Chondrocyte (in vitro differentiated cells): Measurements from ENCODE around the gene DENND4B. TPM values are rescaled to one million over a fixed set of nuclear protein-coding genes. Genes with fewer than 3 reads are reported as not detected.

Experiments used
- DNase-seq: peaks from one replicate; pipeline ENCODE4 v3.0.0; 2021; ENCODE audit warnings: mixed read lengths, low spot score
- H3K27ac Mint-ChIP-seq: one replicate; pipeline ENCODE4 v1.8.0; 2021; ENCODE audit warnings: mild to moderate bottlenecking, moderate library complexity, mixed read lengths; ENCODE audit not compliant: unreplicated experiment
- H3K27me3 Mint-ChIP-seq: 2 replicates; pipeline ENCODE4 v1.8.0; 2021; ENCODE audit warnings: low read depth, mixed read lengths
- H3K36me3 Mint-ChIP-seq: 2 replicates; pipeline ENCODE4 v1.8.0; 2021; ENCODE audit warnings: low read depth, mixed read lengths
- H3K4me1 Mint-ChIP-seq: 2 replicates; pipeline ENCODE4 v1.8.0; 2021; ENCODE audit warnings: low read depth, mild to moderate bottlenecking, mixed read lengths
- H3K4me3 Mint-ChIP-seq: one replicate; pipeline ENCODE4 v1.8.0; 2021; ENCODE audit warnings: mild to moderate bottlenecking, moderate library complexity, mixed read lengths; ENCODE audit not compliant: unreplicated experiment
- H3K9me3 Mint-ChIP-seq: 2 replicates; pipeline ENCODE4 v1.8.0; 2021; ENCODE audit warnings: low read depth, mixed read lengths
- CTCF ChIP-seq: fragments of 200-600 bp; sonication (generic); IDR thresholded peaks from 2 replicates; pipeline ENCODE4 v1.5.0; 2021; ENCODE audit warnings: antibody characterized with exemption, mild to moderate bottlenecking, moderate library complexity
- total RNA-seq: library from RNA; stranded (reverse); gene quantifications from 3 replicates; pipeline ENCODE4 v1.2.1, GENCODE V29; 2021

DENND4B gene
- total RNA-seq, 1 donor from 2014 or later: 36.7 TPM

GRCh38 chr1:153976819-153977249 is 30.3 kb upstream of the DENND4B start:
- H3K27ac Mint-ChIP-seq: peak overlapping the region; percentile 94
- H3K4me1 Mint-ChIP-seq: peaks cover 27% of the 10 kb centered on the region
- no peak for TF ChIP-seq CTCF
- no peaks in the 10 kb centered on the region for H3K27me3 Mint-ChIP-seq
- no peaks in the 10 kb centered on the region for H3K9me3 Mint-ChIP-seq
- DNase-seq: no peak
- peak overlapping the region; percentile 95 for H3K4me3 Mint-ChIP-seq
- H3K36me3 Mint-ChIP-seq: peaks cover 16% of the 10 kb centered on the region

GRCh38 chr1:153973525-153973924 is 27.0 kb upstream of the DENND4B start:
- Mint-ChIP-seq H3K27ac (no peak overlapping the region), H3K4me3 (no peak overlapping the region), H3K27me3 (no peaks in the 10 kb centered on the region), H3K36me3 (peaks cover 11% of the 10 kb centered on the region), H3K4me1 (peaks cover 24% of the 10 kb centered on the region), H3K9me3 (no peaks in the 10 kb centered on the region)
- DNase-seq: no peak
- no peak for TF ChIP-seq CTCF

- no peaks in the 10 kb centered on the region for H3K9me3 Mint-ChIP-seq
- DNase-seq: no peak
- peaks cover 11% of the 10 kb centered on the region for H3K36me3 Mint-ChIP-seq
- no peak overlapping the region for H3K4me3 Mint-ChIP-seq
- no peak overlapping the region for H3K27ac Mint-ChIP-seq
- TF ChIP-seq CTCF: no peak
- H3K27me3 Mint-ChIP-seq: no peaks in the 10 kb centered on the region
- H3K4me1 Mint-ChIP-seq: peaks cover 23% of the 10 kb centered on the region
These were observed 26.6 kb upstream of the DENND4B start for GRCh38 chr1:153973071-153973470.

- Mint-ChIP-seq H3K27me3 (no peaks in the 10 kb centered on the region), H3K9me3 (no peaks in the 10 kb centered on the region), H3K4me3 (no peak overlapping the region), H3K4me1 (peaks cover 28% of the 10 kb centered on the region), H3K36me3 (peaks cover 5% of the 10 kb centered on the region), H3K27ac (no peak overlapping the region)
- TF ChIP-seq CTCF: no peak
- no peak for DNase-seq
These were observed 23.8 kb upstream of the DENND4B start for GRCh38 chr1:153970346-153970745.

GRCh38 chr1:153968972-153969371 is 22.5 kb upstream of the DENND4B start:
- peaks cover 37% of the 10 kb centered on the region for H3K4me1 Mint-ChIP-seq
- DNase-seq: no peak
- no peaks in the 10 kb centered on the region for H3K36me3 Mint-ChIP-seq
- TF ChIP-seq CTCF: no peak
- H3K27ac Mint-ChIP-seq: no peak overlapping the region
- H3K4me3 Mint-ChIP-seq: no peak overlapping the region
- no peaks in the 10 kb centered on the region for H3K9me3 Mint-ChIP-seq
- H3K27me3 Mint-ChIP-seq: no peaks in the 10 kb centered on the region
